ENCODE results near the gene MLH3.
"Not testable (repeated sequence)": the region's sequence is repeated elsewhere in the genome, so short reads cannot be mapped to it uniquely, and the experiment has no call there.

MLH3 gene

GRCh38 chr14:74995781-74996180 lies 55.5 kb downstream of the MLH3 start:
- not testable (repeated sequence) for H3K36me3 ChIP-seq (ENCODE audit: control insufficient read depth, insufficient read depth, low read length); H3K9ac ChIP-seq (ENCODE audit: low read length); H3K27me3 ChIP-seq (ENCODE audit: control insufficient read depth, insufficient read depth, low read length); H3K4me3 ChIP-seq (ENCODE audit: low read length); H3K27ac ChIP-seq (ENCODE audit: low read depth, low read length); H3K4me1 ChIP-seq (ENCODE audit: control insufficient read depth, insufficient read depth, low read length)

- H3K36me3 ChIP-seq (ENCODE audit: control insufficient read depth, insufficient read depth, low read length); H3K9ac ChIP-seq (ENCODE audit: low read length); H3K27ac ChIP-seq (ENCODE audit: low read depth, low read length); H3K27me3 ChIP-seq (ENCODE audit: control insufficient read depth, insufficient read depth, low read length); H3K4me1 ChIP-seq (ENCODE audit: control insufficient read depth, insufficient read depth, low read length); H3K4me3 ChIP-seq (ENCODE audit: low read length): not testable (repeated sequence)
Observed at GRCh38 chr14:74994182-74994581, 57.1 kb downstream of the MLH3 start.

GRCh38 chr14:74988993-74989392 lies 62.3 kb downstream of the MLH3 start:
- H3K27ac ChIP-seq (ENCODE audit: low read depth, low read length): no peak overlapping the region
- H3K4me1 ChIP-seq (ENCODE audit: control insufficient read depth, insufficient read depth, low read length): no peaks in the 10 kb centered on the region
- H3K4me3 ChIP-seq (ENCODE audit: low read length): no peak overlapping the region
- no peak overlapping the region for H3K9ac ChIP-seq (ENCODE audit: low read length)
- no peaks in the 10 kb centered on the region for H3K36me3 ChIP-seq (ENCODE audit: control insufficient read depth, insufficient read depth, low read length)
- no peaks in the 10 kb centered on the region for H3K27me3 ChIP-seq (ENCODE audit: control insufficient read depth, insufficient read depth, low read length)

- Histone ChIP-seq H3K9ac (ENCODE audit: low read length) (no peak overlapping the region), H3K36me3 (ENCODE audit: control insufficient read depth, insufficient read depth, low read length) (no peaks in the 10 kb centered on the region), H3K4me1 (ENCODE audit: control insufficient read depth, insufficient read depth, low read length) (no peaks in the 10 kb centered on the region), H3K27ac (ENCODE audit: low read depth, low read length) (no peak overlapping the region), H3K4me3 (ENCODE audit: low read length) (no peak overlapping the region), H3K27me3 (ENCODE audit: control insufficient read depth, insufficient read depth, low read length) (no peaks in the 10 kb centered on the region)
Observed at GRCh38 chr14:74988131-74988530, 63.1 kb downstream of the MLH3 start.

DNA sequence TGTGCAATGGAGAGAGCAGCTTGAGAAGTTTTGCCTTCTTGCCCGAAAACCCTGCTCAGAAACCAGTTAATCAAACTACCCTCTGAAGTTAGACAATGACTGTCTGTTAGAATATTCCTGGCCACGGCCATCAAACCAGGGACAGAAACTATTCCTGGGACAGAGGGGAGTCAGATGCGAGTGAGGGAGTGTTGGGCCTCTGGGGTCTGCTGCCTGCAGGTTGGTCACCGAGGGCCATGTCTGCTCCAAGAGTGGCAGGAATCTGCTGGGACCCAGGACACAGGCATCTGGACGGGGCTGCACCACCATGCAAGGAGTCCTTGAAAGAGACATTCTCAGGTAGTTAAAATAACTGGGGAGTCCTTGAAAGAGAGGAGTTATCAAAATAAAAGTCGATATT lies 65.5 kb downstream of the MLH3 start:
- Histone ChIP-seq H3K27me3 (ENCODE audit: control insufficient read depth, insufficient read depth, low read length) (no peaks in the 10 kb centered on the region), H3K4me1 (ENCODE audit: control insufficient read depth, insufficient read depth, low read length) (no peaks in the 10 kb centered on the region), H3K4me3 (ENCODE audit: low read length) (no peak overlapping the region), H3K9ac (ENCODE audit: low read length) (no peak overlapping the region), H3K27ac (ENCODE audit: low read depth, low read length) (no peak overlapping the region), H3K36me3 (ENCODE audit: control insufficient read depth, insufficient read depth, low read length) (no peaks in the 10 kb centered on the region)

- Histone ChIP-seq H3K36me3 (ENCODE audit: control insufficient read depth, insufficient read depth, low read length) (no peaks in the 10 kb centered on the region), H3K4me1 (ENCODE audit: control insufficient read depth, insufficient read depth, low read length) (no peaks in the 10 kb centered on the region), H3K27ac (ENCODE audit: low read depth, low read length) (no peak overlapping the region)
Observed at GRCh38 chr14:74985028-74985310, 66.3 kb downstream of the MLH3 start.

DNA sequence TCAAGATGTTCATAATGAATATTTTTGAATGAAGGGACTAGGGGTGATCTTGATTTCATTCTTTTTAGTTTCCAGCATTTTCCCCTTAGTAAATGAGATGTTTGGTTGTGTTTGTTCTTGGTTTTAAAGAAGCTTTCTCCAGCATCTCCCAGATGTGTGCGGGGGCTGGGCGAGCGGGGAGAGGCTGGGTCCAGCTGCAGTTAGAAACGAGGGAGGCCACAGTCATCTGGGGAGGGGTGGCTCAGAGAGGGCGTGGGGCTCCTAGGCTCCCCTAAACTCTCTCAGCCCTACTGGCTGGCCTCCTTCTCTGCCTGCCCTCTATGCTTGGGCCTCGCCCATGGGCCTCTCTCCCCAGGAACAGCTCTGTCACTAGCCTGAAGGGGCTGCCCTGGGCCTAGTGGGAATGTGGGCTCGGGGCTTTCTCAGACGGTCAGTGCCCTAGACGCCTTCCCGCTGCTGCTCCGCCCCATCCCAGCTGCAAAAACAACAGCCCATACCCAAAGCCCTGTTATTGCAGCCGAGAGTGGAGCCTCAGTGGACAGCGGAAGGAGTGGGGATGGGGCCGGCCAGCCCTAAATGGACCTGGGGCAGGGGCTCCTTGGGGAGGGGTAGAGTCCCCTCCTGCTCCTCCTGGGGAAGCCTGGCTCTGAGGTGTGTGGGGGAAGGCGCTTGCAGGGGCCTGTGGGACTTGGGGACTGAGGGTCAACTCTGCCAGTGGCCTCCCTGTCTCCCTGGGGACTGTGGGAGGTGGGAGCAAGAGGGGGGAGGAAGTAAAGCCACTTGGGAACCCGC lies 66.8 kb downstream of the MLH3 start:
- no peak overlapping the region for H3K27ac ChIP-seq (ENCODE audit: low read depth, low read length)
- no peak overlapping the region for H3K9ac ChIP-seq (ENCODE audit: low read length)
- H3K36me3 ChIP-seq (ENCODE audit: control insufficient read depth, insufficient read depth, low read length): no peaks in the 10 kb centered on the region
- no peaks in the 10 kb centered on the region for H3K4me1 ChIP-seq (ENCODE audit: control insufficient read depth, insufficient read depth, low read length)
- H3K4me3 ChIP-seq (ENCODE audit: low read length): no peak overlapping the region
- H3K27me3 ChIP-seq (ENCODE audit: control insufficient read depth, insufficient read depth, low read length): peaks cover 2% of the 10 kb centered on the region

More at GRCh38 chr14:74985028-74985310, 66.3 kb downstream of the MLH3 start:
- H3K9ac ChIP-seq (ENCODE audit: low read length): no peak overlapping the region
- peaks cover 2% of the 10 kb centered on the region for H3K27me3 ChIP-seq (ENCODE audit: control insufficient read depth, insufficient read depth, low read length)
- H3K4me3 ChIP-seq (ENCODE audit: low read length): no peak overlapping the region

DNA sequence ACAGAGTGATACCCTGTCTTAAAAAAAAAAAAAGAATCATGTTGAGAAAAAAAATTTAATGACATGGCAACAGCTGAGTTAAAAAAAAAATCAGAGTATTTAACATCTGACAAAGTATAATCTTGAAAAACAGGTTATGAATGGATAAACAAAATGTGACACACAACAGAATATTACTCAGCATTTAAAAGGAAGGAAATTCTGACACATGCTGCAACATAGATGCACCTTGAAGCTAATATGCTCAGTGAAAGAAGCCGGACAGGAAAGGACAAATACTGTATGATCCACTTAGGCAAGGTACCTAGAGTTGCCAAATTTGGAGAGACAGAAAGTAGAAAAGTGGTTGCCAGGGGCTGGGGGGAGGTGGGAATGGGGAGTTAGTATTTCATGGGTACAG lies 67.9 kb downstream of the MLH3 start:
- no peak overlapping the region for H3K27ac ChIP-seq (ENCODE audit: low read depth, low read length)
- no peak overlapping the region for H3K9ac ChIP-seq (ENCODE audit: low read length)
- H3K4me1 ChIP-seq (ENCODE audit: control insufficient read depth, insufficient read depth, low read length): no peaks in the 10 kb centered on the region
- no peaks in the 10 kb centered on the region for H3K36me3 ChIP-seq (ENCODE audit: control insufficient read depth, insufficient read depth, low read length)
- no peak overlapping the region for H3K4me3 ChIP-seq (ENCODE audit: low read length)
- peaks cover 2% of the 10 kb centered on the region for H3K27me3 ChIP-seq (ENCODE audit: control insufficient read depth, insufficient read depth, low read length)

GRCh38 chr14:74982661-74983060 lies 68.6 kb downstream of the MLH3 start:
- no peak overlapping the region for H3K4me3 ChIP-seq (ENCODE audit: low read length)
- H3K27ac ChIP-seq (ENCODE audit: low read depth, low read length): no peak overlapping the region
- no peaks in the 10 kb centered on the region for H3K36me3 ChIP-seq (ENCODE audit: control insufficient read depth, insufficient read depth, low read length)
- peaks cover 2% of the 10 kb centered on the region for H3K27me3 ChIP-seq (ENCODE audit: control insufficient read depth, insufficient read depth, low read length)
- no peak overlapping the region for H3K9ac ChIP-seq (ENCODE audit: low read length)
- H3K4me1 ChIP-seq (ENCODE audit: control insufficient read depth, insufficient read depth, low read length): no peaks in the 10 kb centered on the region

- no peak overlapping the region for H3K27ac ChIP-seq (ENCODE audit: low read depth, low read length)
- peaks cover 2% of the 10 kb centered on the region for H3K27me3 ChIP-seq (ENCODE audit: control insufficient read depth, insufficient read depth, low read length)
- H3K4me1 ChIP-seq (ENCODE audit: control insufficient read depth, insufficient read depth, low read length): no peaks in the 10 kb centered on the region
- H3K36me3 ChIP-seq (ENCODE audit: control insufficient read depth, insufficient read depth, low read length): no peaks in the 10 kb centered on the region
- no peak overlapping the region for H3K4me3 ChIP-seq (ENCODE audit: low read length)
- no peak overlapping the region for H3K9ac ChIP-seq (ENCODE audit: low read length)
Observed at GRCh38 chr14:74981833-74982232, 69.4 kb downstream of the MLH3 start.

DNA sequence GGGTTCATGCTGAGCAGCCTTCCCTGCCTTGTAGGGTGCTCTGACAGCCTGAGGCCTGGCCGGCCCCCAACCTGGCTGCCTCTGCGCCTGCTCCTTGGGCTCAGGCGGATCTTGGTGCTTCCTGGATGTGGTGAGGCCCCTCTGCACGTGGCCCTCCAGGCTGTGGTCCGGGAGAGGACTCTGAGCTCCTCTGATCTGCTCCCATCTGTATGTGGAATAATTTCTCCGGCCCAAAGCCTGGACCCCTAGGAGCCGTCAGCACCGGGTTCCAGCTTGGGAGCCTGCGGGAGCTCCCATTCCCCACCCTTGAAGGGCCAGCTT lies 69.8 kb downstream of the MLH3 start:
- peaks cover 2% of the 10 kb centered on the region for H3K27me3 ChIP-seq (ENCODE audit: control insufficient read depth, insufficient read depth, low read length)
- H3K9ac ChIP-seq (ENCODE audit: low read length): no peak overlapping the region
- H3K27ac ChIP-seq (ENCODE audit: low read depth, low read length): no peak overlapping the region
- H3K36me3 ChIP-seq (ENCODE audit: control insufficient read depth, insufficient read depth, low read length): no peaks in the 10 kb centered on the region
- H3K4me3 ChIP-seq (ENCODE audit: low read length): no peak overlapping the region
- no peaks in the 10 kb centered on the region for H3K4me1 ChIP-seq (ENCODE audit: control insufficient read depth, insufficient read depth, low read length)

DNA sequence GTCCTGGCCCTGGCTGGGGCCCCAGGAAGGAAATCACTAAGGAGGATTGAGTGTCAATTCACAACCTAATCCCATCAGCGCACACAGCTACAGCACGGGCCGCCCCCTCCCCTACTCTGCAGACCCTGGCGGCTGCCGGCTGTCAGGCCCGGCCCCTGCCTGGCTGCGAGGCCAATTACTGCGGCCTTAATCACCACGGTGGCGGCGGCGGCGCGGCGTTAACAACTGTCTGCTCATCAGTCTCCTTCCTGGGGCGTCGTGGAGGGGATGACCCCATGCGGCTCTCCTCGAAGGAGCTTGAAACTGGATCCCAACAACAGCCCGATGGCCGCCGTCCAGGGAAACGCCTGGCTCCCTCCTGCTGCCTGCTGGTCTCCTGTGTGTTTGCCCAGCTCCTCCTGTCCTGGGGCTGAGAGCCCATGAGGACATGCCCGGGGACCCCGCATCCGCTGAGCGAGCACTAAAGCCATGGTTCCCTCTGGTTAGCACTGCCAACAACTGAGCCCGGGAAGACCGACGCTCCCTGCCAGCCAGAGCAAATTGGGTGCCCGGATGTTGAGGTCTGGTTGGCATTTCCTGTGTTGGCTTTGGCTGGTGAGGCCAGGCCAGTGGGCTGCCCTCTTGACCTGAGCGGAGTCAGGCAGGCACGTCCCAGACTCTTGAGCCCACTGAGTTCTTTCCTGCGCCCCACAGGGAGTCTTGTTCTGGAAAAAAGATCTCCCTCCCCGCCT lies 70.4 kb downstream of the MLH3 start:
- H3K27ac ChIP-seq (ENCODE audit: low read depth, low read length): no peak overlapping the region

DNA sequence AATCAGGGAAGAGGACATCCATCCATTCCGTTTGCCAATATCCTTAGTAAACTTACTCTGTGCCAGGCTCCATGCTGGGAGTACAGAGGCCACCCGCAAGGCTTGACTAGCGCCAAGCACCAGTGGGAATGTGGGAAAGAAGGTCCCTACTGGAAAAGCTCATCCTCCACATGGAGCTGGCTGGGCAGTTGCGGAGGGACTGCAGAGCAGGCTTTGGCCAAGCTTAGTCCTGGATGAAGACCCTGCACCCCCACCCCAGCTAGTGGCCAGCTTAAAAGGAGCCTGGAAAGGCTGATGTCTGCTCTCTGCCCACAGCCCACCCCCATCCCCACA lies 70.9 kb downstream of the MLH3 start:
- Histone ChIP-seq H3K27me3 (ENCODE audit: control insufficient read depth, insufficient read depth, low read length) (peaks cover 2% of the 10 kb centered on the region), H3K27ac (ENCODE audit: low read depth, low read length) (no peak overlapping the region), H3K9ac (ENCODE audit: low read length) (no peak overlapping the region), H3K4me1 (ENCODE audit: control insufficient read depth, insufficient read depth, low read length) (no peaks in the 10 kb centered on the region), H3K36me3 (ENCODE audit: control insufficient read depth, insufficient read depth, low read length) (no peaks in the 10 kb centered on the region), H3K4me3 (ENCODE audit: low read length) (no peak overlapping the region)

More for the DNA sequence above, 70.4 kb downstream of the MLH3 start:
- no peak overlapping the region for H3K4me3 ChIP-seq (ENCODE audit: low read length)
- H3K27me3 ChIP-seq (ENCODE audit: control insufficient read depth, insufficient read depth, low read length): peaks cover 2% of the 10 kb centered on the region
- H3K4me1 ChIP-seq (ENCODE audit: control insufficient read depth, insufficient read depth, low read length): no peaks in the 10 kb centered on the region
- H3K36me3 ChIP-seq (ENCODE audit: control insufficient read depth, insufficient read depth, low read length): no peaks in the 10 kb centered on the region
- H3K9ac ChIP-seq (ENCODE audit: low read length): no peak overlapping the region
